HG03520 (cell line): ENCODE measurements around the gene EFHC1.

Experiments used
- ATAC-seq: cut with Tn5 transposase; IDR thresholded peaks from one replicate; pipeline ENCODE4 v1.9.1; 2021; ENCODE audit warnings: mild to moderate bottlenecking, moderate library complexity; ENCODE audit not compliant: unreplicated experiment

The EFHC1 gene

DNA sequence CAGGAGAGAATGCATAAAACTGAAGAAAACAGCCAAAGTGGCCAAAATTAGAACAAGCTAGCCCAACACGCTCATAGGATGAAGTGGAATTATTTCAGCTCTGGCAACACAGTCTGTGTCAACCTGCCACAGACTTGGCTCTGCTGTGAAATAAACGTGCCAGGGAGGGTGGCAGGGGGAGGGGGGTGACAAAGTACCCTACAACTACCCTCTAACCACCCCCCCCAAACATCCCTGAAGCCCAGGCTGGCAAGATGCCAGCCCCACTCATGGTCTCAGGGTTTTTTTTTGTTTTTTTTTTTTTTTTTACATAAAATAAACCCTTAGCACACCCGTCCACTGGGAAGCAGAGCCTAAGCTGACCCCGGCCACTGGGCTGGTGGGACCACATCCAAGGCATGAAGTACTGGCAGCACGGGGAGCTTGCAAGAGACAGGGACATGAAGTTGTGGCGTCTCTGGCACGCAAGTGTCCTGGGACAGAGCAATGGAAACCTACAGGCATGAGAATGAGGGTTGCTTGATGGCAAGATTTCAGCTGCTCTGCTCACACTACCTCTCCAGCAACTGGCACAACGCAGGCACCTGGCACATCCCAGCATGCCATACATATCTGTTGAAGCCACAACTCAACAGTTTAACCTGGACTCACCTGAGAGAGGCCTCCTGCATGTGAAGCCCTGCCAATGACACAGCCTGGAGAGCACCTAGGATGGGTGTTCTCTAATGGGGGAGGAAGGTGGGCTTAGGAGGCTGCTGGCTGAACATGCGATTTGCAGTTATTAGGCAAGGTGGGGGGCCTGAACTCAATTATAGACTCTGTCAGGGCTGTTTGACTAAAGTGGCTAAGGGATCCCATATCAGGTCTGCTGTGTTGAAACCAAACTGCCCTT is 80.3 kb downstream of the EFHC1 start:
- ATAC-seq, result no peak

DNA sequence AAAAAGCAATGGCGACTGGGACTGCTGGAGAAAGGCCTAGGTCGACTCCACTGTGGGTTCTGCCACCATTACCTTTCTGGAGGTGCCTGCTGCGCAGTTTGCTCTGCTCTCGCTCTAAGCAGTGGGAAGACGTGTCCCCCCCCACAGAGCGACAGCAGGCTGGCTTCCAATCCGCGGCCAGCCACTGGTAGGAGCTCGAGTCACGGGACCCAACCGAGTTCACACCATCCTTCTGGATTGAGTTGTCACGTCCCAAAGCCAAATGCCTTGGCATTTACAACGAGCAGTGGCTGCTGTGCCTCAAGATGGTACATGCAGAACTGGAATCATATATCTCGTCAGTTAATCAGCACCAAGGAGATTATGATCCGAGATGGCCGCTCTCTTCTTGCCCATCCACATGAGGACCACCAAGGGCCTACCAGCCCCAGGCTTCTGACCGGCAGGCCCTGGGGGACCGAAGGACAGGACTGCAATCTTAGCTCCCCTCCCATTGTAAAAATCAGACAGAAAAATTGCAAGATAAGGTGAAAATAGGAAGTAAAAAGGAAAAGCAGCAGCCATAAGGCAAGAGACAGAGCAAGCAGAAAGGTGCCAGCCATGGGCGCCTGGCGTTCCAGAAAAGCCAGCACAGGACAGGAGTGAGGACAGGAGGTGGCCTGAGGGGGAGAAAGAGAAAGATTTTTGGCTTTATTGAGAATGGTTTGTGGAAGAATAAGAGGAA is 82.3 kb downstream of the EFHC1 start:
- no peak for ATAC-seq

- no peak for ATAC-seq
Measured at GRCh38 chr6:52503323-52503747, 83.2 kb downstream of the EFHC1 start.

DNA sequence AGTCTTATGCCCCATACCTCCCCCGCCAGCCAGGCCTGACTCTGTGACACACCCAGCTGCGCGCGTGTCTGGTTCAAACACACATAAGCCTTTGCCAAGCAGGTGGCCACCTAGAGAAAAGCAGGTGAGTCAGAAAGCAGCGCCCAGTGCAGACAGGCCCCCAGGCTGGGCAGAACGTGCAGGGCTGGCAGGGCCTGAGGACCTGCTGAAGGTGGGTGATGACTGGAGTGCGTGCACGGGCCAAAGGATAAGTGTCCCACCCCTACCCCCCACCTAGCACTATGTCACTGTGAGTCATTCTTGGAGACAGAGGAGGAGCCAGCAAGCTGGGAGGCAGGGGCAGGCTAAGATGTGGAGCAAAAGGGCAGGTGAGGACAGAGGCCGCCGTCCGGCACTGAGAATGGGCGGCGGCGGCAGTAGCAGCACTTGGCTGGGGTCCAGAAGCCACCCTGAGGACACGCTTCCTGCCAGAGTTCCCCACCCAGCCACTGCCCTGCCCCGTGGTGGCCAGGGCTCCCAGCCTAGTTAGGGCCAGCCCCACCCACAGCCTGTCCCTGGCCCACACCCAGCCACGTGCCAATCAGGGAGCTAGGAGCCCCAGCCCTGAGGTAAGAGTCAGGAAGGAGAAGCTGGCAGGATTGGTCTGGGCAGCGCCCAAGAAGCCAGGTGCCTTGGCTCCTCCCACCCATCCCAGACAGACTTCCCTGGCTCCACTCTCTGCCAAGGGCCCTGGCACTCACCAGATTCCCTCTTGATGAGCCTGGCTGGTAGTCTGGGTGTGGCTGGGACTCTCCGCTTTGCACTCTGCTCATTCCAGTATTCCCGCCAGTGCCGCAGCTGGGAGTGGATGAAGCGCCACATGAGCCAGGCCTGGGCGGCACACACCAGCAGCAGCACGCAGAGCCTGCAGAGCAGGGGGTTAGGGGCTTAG is 84.0 kb downstream of the EFHC1 start:
- no peak for ATAC-seq

DNA sequence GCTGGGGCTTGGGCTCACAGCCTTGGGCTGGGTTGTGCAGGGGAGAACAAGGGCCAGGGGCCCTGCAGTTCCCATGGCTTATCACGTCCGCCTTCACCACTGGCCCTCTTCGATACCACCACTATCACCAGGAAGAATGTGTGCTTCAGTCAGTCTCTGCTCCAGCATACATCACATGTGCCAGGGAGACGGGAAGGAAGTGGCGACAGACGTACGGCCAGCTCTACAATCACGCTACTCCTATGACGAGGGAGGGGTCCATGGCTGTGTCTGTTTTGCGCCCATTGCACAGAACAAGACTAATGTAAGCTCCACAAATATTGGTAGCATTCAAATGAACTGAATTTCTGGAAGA is 84.6 kb downstream of the EFHC1 start:
- no peak for ATAC-seq

GRCh38 chr6:52505726-52506409 is 85.7 kb downstream of the EFHC1 start:
- no peak for ATAC-seq

DNA sequence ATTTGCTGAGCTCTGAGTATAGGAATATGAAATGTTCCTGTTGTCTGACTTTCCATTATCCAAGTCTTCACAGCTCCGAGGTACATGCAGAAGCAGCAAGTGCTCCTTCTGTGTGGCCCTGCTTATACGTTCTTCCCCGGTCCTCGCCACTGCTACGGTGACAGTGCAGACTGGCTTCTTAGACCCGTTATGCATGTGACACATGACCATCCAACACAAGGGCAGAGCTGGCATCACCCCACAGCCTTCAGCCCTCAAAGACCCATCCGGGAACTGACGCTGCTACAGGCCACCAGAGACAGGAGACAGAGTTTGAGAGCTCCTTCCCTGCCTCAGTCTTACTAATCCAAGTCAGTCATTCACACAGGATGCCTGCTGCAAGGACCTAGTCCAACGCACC is 86.3 kb downstream of the EFHC1 start:
- ATAC-seq, result no peak

- no peak for ATAC-seq
Measured at GRCh38 chr6:52507557-52508260, 87.6 kb downstream of the EFHC1 start.

- no peak for ATAC-seq
Measured at GRCh38 chr6:52508261-52508739, 88.2 kb downstream of the EFHC1 start.

DNA sequence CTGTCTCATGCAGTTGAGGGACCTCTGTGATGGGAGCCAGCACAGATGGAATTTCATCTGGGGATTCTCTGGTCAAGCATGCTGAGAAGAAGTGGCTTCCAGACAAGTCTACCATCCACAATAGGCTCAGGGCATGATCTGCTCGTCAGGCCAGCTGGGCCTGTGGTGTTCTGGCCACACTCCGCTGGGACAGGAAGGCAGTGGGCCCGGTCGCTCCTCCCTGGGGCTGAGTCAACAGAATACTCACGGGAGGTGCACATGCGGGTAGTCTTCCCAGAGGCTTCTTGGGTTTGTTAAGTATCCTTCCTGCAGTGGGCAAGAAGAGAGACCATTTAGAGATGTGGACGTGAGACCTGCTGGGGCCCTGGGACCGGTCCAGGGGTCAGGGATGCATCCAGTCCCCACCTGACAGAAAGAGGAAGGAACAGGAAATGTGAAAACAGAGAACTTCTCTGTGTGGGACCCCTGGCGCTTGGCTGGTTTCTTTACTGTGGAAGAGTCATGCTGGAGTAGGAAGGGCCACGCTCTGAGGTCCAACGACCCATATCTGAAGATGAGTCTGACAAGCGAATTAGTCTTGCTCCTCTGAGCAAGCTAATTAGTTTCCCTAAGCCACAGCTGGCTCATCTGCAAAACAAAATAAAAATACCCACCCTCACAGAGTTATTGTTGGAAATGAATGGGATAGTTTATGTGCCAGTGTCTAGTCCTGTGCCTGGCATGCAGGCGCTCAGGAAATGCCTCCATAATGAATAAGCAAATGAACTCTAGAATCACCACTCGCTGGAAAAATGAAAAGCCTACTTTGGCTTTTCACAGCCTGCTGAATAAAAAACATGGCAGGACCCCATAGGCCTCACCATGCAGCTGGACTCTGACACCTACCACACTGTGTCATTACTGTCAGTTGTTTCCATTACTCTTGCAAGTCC is 89.4 kb downstream of the EFHC1 start:
- ATAC-seq, result no peak

GRCh38 chr6:52510213-52510562 is 90.0 kb downstream of the EFHC1 start:
- no peak for ATAC-seq

- ATAC-seq, result no peak
Measured at GRCh38 chr6:52511163-52511562, 91.0 kb downstream of the EFHC1 start.

GRCh38 chr6:52511572-52512151 is 91.5 kb downstream of the EFHC1 start:
- ATAC-seq, result no peak

DNA sequence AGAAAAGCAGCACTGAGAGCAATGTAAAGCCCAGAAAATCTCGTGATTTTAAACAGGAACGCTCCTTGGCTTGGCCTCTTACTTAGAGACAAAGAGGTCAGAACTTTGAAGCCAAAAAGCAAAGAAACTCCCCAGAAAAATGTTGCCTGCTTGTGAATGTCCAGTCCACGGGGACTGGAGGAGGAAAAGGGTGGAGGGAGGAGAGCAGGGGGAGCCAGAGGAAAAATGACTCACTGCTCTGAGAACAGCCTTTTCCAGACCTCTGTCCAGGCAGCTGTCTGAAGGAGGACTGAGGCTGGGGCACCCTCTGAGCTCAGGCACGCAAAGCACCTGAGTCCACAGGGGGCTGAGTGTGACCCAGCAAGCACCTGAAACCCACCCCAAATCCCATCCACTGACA is 92.1 kb downstream of the EFHC1 start:
- ATAC-seq, result no peak

- ATAC-seq, result no peak
Measured at GRCh38 chr6:52513464-52513863, 93.3 kb downstream of the EFHC1 start.

DNA sequence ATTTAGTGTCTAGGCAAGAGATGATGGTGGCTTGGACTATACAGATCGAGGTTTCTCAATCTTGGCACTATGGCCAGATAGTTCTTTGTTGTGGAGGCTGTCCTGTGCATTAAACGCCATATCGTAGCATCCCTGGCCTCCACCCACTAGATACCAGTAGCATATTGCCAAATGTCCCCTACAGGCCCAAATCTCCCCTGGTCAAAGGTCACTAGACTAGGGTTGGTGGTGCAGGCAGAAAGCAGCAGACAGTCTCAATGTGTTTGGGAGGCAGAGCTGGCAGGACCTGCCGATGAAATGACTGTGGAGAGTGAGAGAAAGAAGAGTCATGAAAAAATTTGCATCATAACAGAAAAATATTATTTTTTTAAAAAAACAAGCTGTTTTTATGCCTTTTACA is 93.8 kb downstream of the EFHC1 start:
- no peak for ATAC-seq

GRCh38 chr6:52514514-52514913 is 94.4 kb downstream of the EFHC1 start:
- no peak for ATAC-seq

DNA sequence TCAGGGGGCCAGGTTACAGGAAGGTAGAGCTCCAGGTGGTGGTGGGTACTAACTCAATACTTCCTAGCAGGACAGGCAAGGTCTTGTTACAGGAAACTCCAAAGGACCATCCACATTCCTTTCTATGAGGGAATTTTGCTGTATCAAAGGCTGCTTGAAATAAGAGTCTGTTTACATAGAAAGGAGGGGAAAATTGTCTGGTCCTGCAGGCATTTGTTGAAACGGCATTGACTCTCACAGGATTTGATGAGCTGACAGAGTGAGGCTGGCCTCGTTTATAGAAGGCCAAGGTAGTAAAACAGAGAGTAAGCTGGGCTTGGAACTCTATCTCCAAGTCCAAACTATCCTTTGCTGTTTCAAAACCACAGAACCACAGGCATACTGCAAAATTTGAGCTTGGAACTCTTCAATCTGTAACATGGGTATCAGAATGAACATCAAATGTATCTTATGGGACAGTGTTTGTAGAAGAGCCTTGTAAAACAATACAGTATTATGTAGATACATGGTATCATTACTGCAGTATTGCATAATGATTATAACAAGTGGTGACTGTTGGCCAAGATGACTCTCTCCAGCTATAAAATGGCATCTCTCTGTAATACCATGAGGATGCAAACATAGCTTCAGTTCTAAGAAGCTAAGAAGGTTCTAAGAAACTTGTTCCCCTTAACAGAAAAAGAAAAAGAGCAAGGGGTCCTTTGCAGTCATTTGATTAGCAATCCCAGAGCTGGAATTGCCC is 95.2 kb downstream of the EFHC1 start:
- no peak for ATAC-seq
